ENCODE measurements around the gene MCU. TPM values are rescaled to one million over a fixed set of nuclear protein-coding genes. Genes with fewer than 3 reads are reported as not detected.

MCU gene
- total RNA-seq, 2 experiments from 2014 or later: 9.4 to 9.9 TPM

GRCh38 chr10:72888151-72888638, 196.3 kb downstream of the MCU start:
- TF ChIP-seq EZH2phosphoT487 (IDR thresholded peaks at IDR 0.05; ENCODE audit: borderline replicate concordance, low read depth, low read length): no peak
- TF ChIP-seq CTCF (conservative IDR thresholded peaks at IDR 0.05; ENCODE audit: low read length): no peak
- ChIA-PET CTCF (ENCODE audit: unreplicated experiment) (no interaction called here), POLR2A (interaction anchor here (0.9 kb wide), 1 partner anchor 84 kb away, joined by 3 read pairs; no protein-coding TSS in a partner anchor)
- Histone ChIP-seq H3K4me2 (ENCODE audit: low read length) (no peak overlapping the region), H2AFZ (ENCODE audit: low read length) (no peak overlapping the region), H3K9me2 (ENCODE audit: insufficient read depth, low read length) (no peaks in the 10 kb centered on the region), H3K4me3 (ENCODE audit: low read depth, low read length, poor library complexity, severe bottlenecking) (no peak overlapping the region), H3K79me2 (ENCODE audit: insufficient read depth, low read depth, low read length) (no peaks in the 10 kb centered on the region), H3K9me3 (ENCODE audit: low read length) (no peaks in the 10 kb centered on the region), H3K4me1 (ENCODE audit: insufficient read depth, low read length, poor library complexity, severe bottlenecking) (no peaks in the 10 kb centered on the region), H3K27ac (ENCODE audit: low read depth, low read length, poor library complexity, severe bottlenecking) (no peak overlapping the region), H4K20me1 (ENCODE audit: insufficient read depth, low read length) (no peaks in the 10 kb centered on the region), H3K36me3 (ENCODE audit: insufficient read depth, low read length) (no peaks in the 10 kb centered on the region)
- no TSS peak for BruUV-seq (replicated peaks)
- DNase-seq (ENCODE audit: low spot score): no peak
- intact Hi-C loops (cut with micrococcal nuclease; ENCODE audit: unreplicated experiment): no loop called here

GRCh38 chr10:72889391-72889831, 197.5 kb downstream of the MCU start:
- BruUV-seq (replicated peaks): no TSS peak
- intact Hi-C loops (cut with micrococcal nuclease; ENCODE audit: unreplicated experiment): no loop called here

More at GRCh38 chr10:72889391-72889831, 197.5 kb downstream of the MCU start:
- Histone ChIP-seq H3K4me3 (ENCODE audit: low read depth, low read length, poor library complexity, severe bottlenecking) (no peak overlapping the region), H3K9me2 (ENCODE audit: insufficient read depth, low read length) (no peaks in the 10 kb centered on the region), H2AFZ (ENCODE audit: low read length) (no peak overlapping the region), H3K4me1 (ENCODE audit: insufficient read depth, low read length, poor library complexity, severe bottlenecking) (no peaks in the 10 kb centered on the region), H4K20me1 (ENCODE audit: insufficient read depth, low read length) (no peaks in the 10 kb centered on the region), H3K79me2 (ENCODE audit: insufficient read depth, low read depth, low read length) (no peaks in the 10 kb centered on the region), H3K27ac (ENCODE audit: low read depth, low read length, poor library complexity, severe bottlenecking) (no peak overlapping the region), H3K9me3 (ENCODE audit: low read length) (no peaks in the 10 kb centered on the region), H3K36me3 (ENCODE audit: insufficient read depth, low read length) (no peaks in the 10 kb centered on the region), H3K4me2 (ENCODE audit: low read length) (no peak overlapping the region)
- ChIA-PET POLR2A (no interaction called here), CTCF (ENCODE audit: unreplicated experiment) (no interaction called here)
- DNase-seq (ENCODE audit: low spot score): no peak
- TF ChIP-seq CTCF (conservative IDR thresholded peaks at IDR 0.05; ENCODE audit: low read length) (no peak), EZH2phosphoT487 (IDR thresholded peaks at IDR 0.05; ENCODE audit: borderline replicate concordance, low read depth, low read length) (no peak)
